Endothelial cell of umbilical vein (primary cell): ENCODE measurements around the gene SEMA6A. TPM values are rescaled to one million over a fixed set of nuclear protein-coding genes. Genes with fewer than 3 reads are reported as not detected.

Experiments used
- BruUV-seq: library from RNA; stranded (reverse); fragments of 400-500 nt; replicated peaks from 2 replicates; lab custom pipeline; 2021; lab: Mats Ljungman, UMichigan
- CTCF ChIA-PET: fragments of 300-600, 350-600 bp; sonication (Branson Sonifier 250); formaldehyde crosslinking; loops from one replicate; lab custom pipeline; 2021; ENCODE audit warnings: antibody characterized with exemption, inconsistent platforms; lab: Charles Lee
- POLR2A ChIA-PET: fragments of 300-600, 350-600 bp; sonication (Branson Sonifier 250); formaldehyde crosslinking; loops from one replicate; lab custom pipeline; 2021; ENCODE audit warnings: antibody characterized with exemption, inconsistent platforms; lab: Charles Lee
- DNase-seq: peaks from one replicate; pipeline ENCODE4 v3.0.0-alpha.2; 2011; ENCODE audit warnings: low read depth, low spot score
- FAIRE-seq: peaks from 2 replicates; lab custom pipeline; 2011; peaks lifted over from hg19 to GRCh38; lab: Jason Lieb, UNC
- H2AFZ ChIP-seq: 2 replicates; pipeline ENCODE4 v1.6.0; 2012; ENCODE audit warnings: low read depth, low read length, control low read depth, inconsistent platforms
- H3K27ac ChIP-seq: 2 replicates; pipeline ENCODE4 v1.5.1; 2011; ENCODE audit warnings: low read depth, mild to moderate bottlenecking, control low read depth, low read length, moderate library complexity; ENCODE audit not compliant: insufficient read depth
- H3K27me3 ChIP-seq, 2 experiments: 2 replicates each; pipeline versions ENCODE4 v1.6.0 to v1.6.1; 2011; ENCODE audit warnings: low read length in 2 of 2, mixed read lengths in 1 of 2; ENCODE audit not compliant: control insufficient read depth in 2 of 2, insufficient read depth in 2 of 2
- H3K36me3 ChIP-seq, 2 experiments: 2 replicates in 1 of 2; 3 replicates in 1 of 2; pipeline ENCODE4 v1.5.1; 2011; ENCODE audit warnings: low read length in 2 of 2, mild to moderate bottlenecking in 1 of 2, moderate library complexity in 1 of 2; ENCODE audit not compliant: control insufficient read depth in 2 of 2, insufficient read depth in 2 of 2; ENCODE audit errors: extremely low read depth in 1 of 2
- H3K4me1 ChIP-seq: 3 replicates; pipeline ENCODE4 v1.5.1; 2011; ENCODE audit warnings: mild to moderate bottlenecking, low read length; ENCODE audit not compliant: control insufficient read depth, insufficient read depth; ENCODE audit errors: extremely low read depth
- H3K4me2 ChIP-seq: 2 replicates; pipeline ENCODE4 v1.6.1; 2011; ENCODE audit warnings: low read length, control low read depth, mixed read lengths; ENCODE audit not compliant: insufficient read depth
- H3K4me3 ChIP-seq, 3 experiments: fragments of 200-600 bp in 1 of 3; sonication (generic), shearing (Covaris generic) in 1 of 3; replicated peaks in 1 of 3; 2 replicates each; pipeline ENCODE4 v1.5.1; 2011 to 2016; ENCODE audit warnings: control low read depth in 3 of 3, low read length in 3 of 3, mild to moderate bottlenecking in 2 of 3, inconsistent platforms in 1 of 3, low read depth in 1 of 3, moderate library complexity in 1 of 3; ENCODE audit not compliant: insufficient read depth in 1 of 3
- H3K79me2 ChIP-seq: 2 replicates; pipeline ENCODE4 v1.6.0; 2012; ENCODE audit warnings: low read length, inconsistent platforms; ENCODE audit not compliant: control insufficient read depth, insufficient read depth
- H3K9ac ChIP-seq: replicated peaks from 2 replicates; pipeline ENCODE3; 2011; ENCODE audit warnings: low read length, control low read depth; ENCODE audit not compliant: insufficient read depth; ENCODE audit errors: extremely low read depth
- H3K9me1 ChIP-seq: replicated peaks from 3 replicates; pipeline ENCODE4 v1.6.0; 2011; ENCODE audit warnings: mild to moderate bottlenecking, low read length; ENCODE audit not compliant: control insufficient read depth, insufficient read depth; ENCODE audit errors: extremely low read depth
- H3K9me3 ChIP-seq: replicated peaks from 2 replicates; pipeline ENCODE4 v1.5.1; 2012; ENCODE audit warnings: low read length, inconsistent platforms; ENCODE audit not compliant: control insufficient read depth, insufficient read depth
- H4K20me1 ChIP-seq: replicated peaks from 2 replicates; pipeline ENCODE3; 2011; ENCODE audit warnings: mild to moderate bottlenecking, low read length; ENCODE audit not compliant: control insufficient read depth, insufficient read depth; ENCODE audit errors: extremely low read depth
- EZH2 ChIP-seq: IDR thresholded peaks from 2 replicates; pipeline ENCODE4 v1.6.1; 2012; ENCODE audit warnings: borderline replicate concordance, low read depth, mild to moderate bottlenecking, moderate library complexity, low read length, inconsistent platforms; ENCODE audit not compliant: severe bottlenecking
- FOS ChIP-seq: IDR thresholded peaks from 2 replicates; pipeline ENCODE4 v1.6.1; 2011; ENCODE audit warnings: mild to moderate bottlenecking, low read length, moderate library complexity, borderline replicate concordance; ENCODE audit not compliant: insufficient read depth
- GATA2 ChIP-seq: IDR thresholded peaks from 2 replicates; pipeline ENCODE4 v1.7.0; 2011; ENCODE audit warnings: low read depth, mild to moderate bottlenecking, moderate library complexity, mixed read lengths, low read length; ENCODE audit not compliant: insufficient read length, insufficient read depth
- JUN ChIP-seq: IDR thresholded peaks from 2 replicates; pipeline ENCODE4 v1.6.1; 2011; ENCODE audit warnings: borderline replicate concordance, low read depth; ENCODE audit not compliant: insufficient read length, insufficient read depth
- MYC ChIP-seq: IDR thresholded peaks from one replicate; pipeline ENCODE4 v1.6.1; 2011; ENCODE audit warnings: mild to moderate bottlenecking, low read depth, low read length
- POLR2A ChIP-seq: IDR thresholded peaks from 2 replicates; pipeline ENCODE4 v1.6.1; 2012; ENCODE audit warnings: low read depth, mild to moderate bottlenecking, control low read depth, low read length
- POLR2AphosphoS5 ChIP-seq: IDR thresholded peaks from 2 replicates; pipeline ENCODE4 v1.6.1; 2012; ENCODE audit warnings: low read depth, mild to moderate bottlenecking, control low read depth, low read length, moderate library complexity; ENCODE audit not compliant: insufficient read depth
- dilution Hi-C: fragments of 300-500 bp; cut with MboI; formaldehyde crosslinking; loops from one replicate; pipeline ENCODE4 v1.15.0; 2019; ENCODE audit warnings: low sequenced_read_pairs; ENCODE audit not compliant: extremely low pct_ligation_motif_present
- intact Hi-C: fragments of 100-400 bp; cut with micrococcal nuclease; formaldehyde crosslinking; loops from one replicate; pipeline ENCODE4 v1.10.0; 2022
- polyA plus RNA-seq, 4 experiments: library from polyadenylated mRNA; depleted of rRNA in 3 of 4; stranded (reverse) in 3 of 4; unstranded in 1 of 4; fragments of >200 nt; gene quantifications; 2 replicates each; pipeline versions ENCODE4 v1.2.1 to v1.2.3, GENCODE V29; 2011 to 2012; ENCODE audit warnings: missing spikeins in 1 of 4
- total RNA-seq: library from RNA; stranded (reverse); gene quantifications from 2 replicates; pipeline ENCODE4 v1.2.3, GENCODE V29; 2021
- TF ChIP-seq, protein P1 (sequence below): IDR thresholded peaks from 2 replicates; pipeline ENCODE4 v1.6.1; 2011; ENCODE audit not compliant: insufficient read depth, insufficient read length
- TF ChIP-seq, protein P2 (sequence below), 2 donors: IDR thresholded peaks; 1 replicate in 1 of 2; 2 replicates in 1 of 2; pipeline ENCODE4 v1.5.1; 2011; ENCODE audit warnings: low read length in 2 of 2, mild to moderate bottlenecking in 2 of 2, moderate library complexity in 2 of 2, control low read depth in 1 of 2, inconsistent platforms in 1 of 2, low read depth in 1 of 2; ENCODE audit not compliant: insufficient read depth in 1 of 2; ENCODE audit errors: extremely low read depth in 1 of 2

SEMA6A gene
- total and polyA plus RNA-seq, 2 donors (not counting 3 experiments of a cell fraction or from before 2014, with no cell fraction given): 0.43 to 1.5 TPM

DNA sequence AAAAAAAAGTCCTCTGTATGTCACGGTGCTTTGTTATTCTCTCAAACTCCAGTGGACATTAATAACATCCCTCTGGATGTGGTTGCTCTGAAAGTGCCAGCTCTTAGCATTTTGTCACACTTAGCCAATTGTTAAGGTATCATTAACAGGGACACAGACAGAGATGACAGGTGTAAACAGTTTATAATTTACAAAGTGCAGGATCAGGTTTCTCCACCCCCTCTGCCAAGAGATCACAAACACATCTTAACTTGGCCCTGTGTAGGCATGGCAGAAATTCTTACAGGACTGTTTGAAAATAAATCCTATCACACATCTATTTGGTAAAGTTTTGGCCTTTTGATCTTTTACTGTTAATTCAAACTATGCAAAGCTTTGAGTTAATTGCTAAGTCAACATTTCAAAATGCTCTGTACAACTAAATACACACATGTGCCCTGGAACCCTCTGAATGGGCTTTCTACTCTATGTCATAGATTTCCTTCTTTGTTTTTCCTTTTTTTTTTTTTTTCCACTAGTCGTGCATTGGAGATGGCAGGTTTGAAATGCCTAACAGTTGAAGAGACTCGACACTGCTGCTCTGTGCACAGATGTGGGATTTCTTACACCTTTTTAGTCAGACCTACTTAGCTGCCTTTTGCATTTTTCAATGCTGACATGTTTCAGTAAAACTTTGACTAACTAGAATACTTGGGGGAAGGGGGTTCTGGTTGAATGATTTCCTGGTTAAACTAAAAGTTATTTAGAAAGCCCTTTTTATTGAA is 41.7 kb downstream of the SEMA6A start:
- CTCF ChIA-PET: no interaction called here
- FAIRE-seq: no peak

More for the DNA sequence above, 41.7 kb downstream of the SEMA6A start:
- POLR2A ChIA-PET: no interaction called here
- no peak overlapping the region for H3K9ac ChIP-seq
- H3K4me3 ChIP-seq: no peak overlapping the region
- no peak overlapping the region for H3K27ac ChIP-seq
- no peaks in the 10 kb centered on the region for H3K79me2 ChIP-seq
- no peaks in the 10 kb centered on the region for H3K4me1 ChIP-seq
- H3K9me3 ChIP-seq: no peaks in the 10 kb centered on the region
- H3K27me3 ChIP-seq: peaks cover 0 to 8% of the 10 kb centered on the region in 2 experiments
- no TSS peak for BruUV-seq
- no peak for DNase-seq
- H2AFZ ChIP-seq: no peak overlapping the region
- TF ChIP-seq, protein P1, sequence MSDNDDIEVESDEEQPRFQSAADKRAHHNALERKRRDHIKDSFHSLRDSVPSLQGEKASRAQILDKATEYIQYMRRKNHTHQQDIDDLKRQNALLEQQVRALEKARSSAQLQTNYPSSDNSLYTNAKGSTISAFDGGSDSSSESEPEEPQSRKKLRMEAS: no peak
- TF ChIP-seq EZH2: no peak
- no peak for TF ChIP-seq FOS
- TF ChIP-seq POLR2A: no peak
- TF ChIP-seq MYC: no peak
- TF ChIP-seq GATA2: no peak
- no peak for TF ChIP-seq POLR2AphosphoS5
- no peak for TF ChIP-seq JUN
- TF ChIP-seq, protein P2, sequence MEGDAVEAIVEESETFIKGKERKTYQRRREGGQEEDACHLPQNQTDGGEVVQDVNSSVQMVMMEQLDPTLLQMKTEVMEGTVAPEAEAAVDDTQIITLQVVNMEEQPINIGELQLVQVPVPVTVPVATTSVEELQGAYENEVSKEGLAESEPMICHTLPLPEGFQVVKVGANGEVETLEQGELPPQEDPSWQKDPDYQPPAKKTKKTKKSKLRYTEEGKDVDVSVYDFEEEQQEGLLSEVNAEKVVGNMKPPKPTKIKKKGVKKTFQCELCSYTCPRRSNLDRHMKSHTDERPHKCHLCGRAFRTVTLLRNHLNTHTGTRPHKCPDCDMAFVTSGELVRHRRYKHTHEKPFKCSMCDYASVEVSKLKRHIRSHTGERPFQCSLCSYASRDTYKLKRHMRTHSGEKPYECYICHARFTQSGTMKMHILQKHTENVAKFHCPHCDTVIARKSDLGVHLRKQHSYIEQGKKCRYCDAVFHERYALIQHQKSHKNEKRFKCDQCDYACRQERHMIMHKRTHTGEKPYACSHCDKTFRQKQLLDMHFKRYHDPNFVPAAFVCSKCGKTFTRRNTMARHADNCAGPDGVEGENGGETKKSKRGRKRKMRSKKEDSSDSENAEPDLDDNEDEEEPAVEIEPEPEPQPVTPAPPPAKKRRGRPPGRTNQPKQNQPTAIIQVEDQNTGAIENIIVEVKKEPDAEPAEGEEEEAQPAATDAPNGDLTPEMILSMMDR (IDR thresholded peaks at IDR 0.05; ENCODE audit: extremely low read depth in 1 of 2, insufficient read depth in 1 of 2, low read depth in 1 of 2, low read length in 2 of 2): no peak
- H3K4me2 ChIP-seq: no peak overlapping the region
- H3K9me1 ChIP-seq: no peaks in the 10 kb centered on the region
- intact Hi-C loops (no loop called here), dilution Hi-C loops (no loop called here)
- no peaks in the 10 kb centered on the region for H3K36me3 ChIP-seq
- no peaks in the 10 kb centered on the region for H4K20me1 ChIP-seq
